ENCODE results near the gene DYNC2LI1. TPM values are rescaled to one million over a fixed set of nuclear protein-coding genes. Genes with fewer than 3 reads are reported as not detected.

Gene DYNC2LI1
- polyA plus RNA-seq, 1 donor (not counting 4 experiments of a cell fraction or from before 2014, with no cell fraction given): 29.9 TPM

DNA sequence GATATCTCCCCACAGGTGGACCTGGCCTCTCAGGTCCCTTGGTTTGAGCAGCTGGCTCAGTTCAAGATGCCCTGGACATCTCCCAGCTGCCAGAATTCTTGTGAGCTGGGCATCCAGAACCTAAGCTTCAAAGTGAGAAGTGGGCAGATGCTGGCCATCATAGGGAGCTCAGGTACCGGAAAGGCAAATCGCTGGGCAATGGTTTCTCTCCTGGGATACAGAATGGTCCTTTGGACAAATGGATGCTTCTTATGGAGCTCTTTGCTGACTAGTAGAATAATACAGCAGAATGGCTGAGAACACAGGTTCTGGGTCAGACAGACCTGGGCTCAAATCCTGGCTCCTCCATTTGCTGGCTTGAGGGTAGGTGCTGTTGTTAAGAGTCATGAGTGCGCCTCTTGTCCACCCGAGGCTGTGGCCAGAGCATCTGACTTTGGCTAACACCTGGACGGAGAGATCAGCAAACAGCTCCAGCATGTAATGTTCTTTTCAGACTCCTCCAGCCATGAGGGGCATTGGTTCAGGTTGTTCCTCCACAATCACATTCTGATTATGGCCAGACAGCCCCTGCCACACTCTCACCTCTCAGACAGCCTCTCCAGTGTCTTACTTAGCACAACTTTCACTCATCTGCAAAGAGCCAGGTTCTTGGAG is 72.4 kb downstream of the DYNC2LI1 start:
- Histone ChIP-seq H2AFZ (ENCODE audit: control insufficient read depth, low read length) (no peak overlapping the region), H3K36me3 (ENCODE audit: control insufficient read depth in 2 of 2, extremely low read depth in 1 of 2, insufficient read depth in 2 of 2, low read length in 2 of 2) (no peaks in the 10 kb centered on the region), H3K9me1 (ENCODE audit: control insufficient read depth, extremely low read depth, insufficient read depth, low read length) (no peaks in the 10 kb centered on the region), H3K4me2 (ENCODE audit: control insufficient read depth, extremely low read depth, insufficient read depth, low read depth, low read length) (no peak overlapping the region), H3K79me2 (ENCODE audit: control insufficient read depth, insufficient read depth, low read length) (no peaks in the 10 kb centered on the region), H3K4me1 (ENCODE audit: control insufficient read depth, extremely low read depth, insufficient read depth, low read length) (peaks cover under 1% of the 10 kb centered on the region), H3K27me3 (ENCODE audit: control insufficient read depth, extremely low read depth, insufficient read depth, low read length) (peaks cover 17% of the 10 kb centered on the region), H4K20me1 (ENCODE audit: control insufficient read depth, extremely low read depth, insufficient read depth, low read length) (no peaks in the 10 kb centered on the region), H3K27ac (ENCODE audit: control insufficient read depth, insufficient read depth, low read length) (no peak overlapping the region), H3K4me3 (ENCODE audit: control insufficient read depth in 2 of 3, extremely low read depth in 1 of 3, insufficient read depth in 2 of 3, low read depth in 1 of 3, low read length in 3 of 3) (no peak overlapping the region), H3K9me3 (ENCODE audit: control insufficient read depth, low read depth, low read length) (no peaks in the 10 kb centered on the region), H3K9ac (ENCODE audit: control insufficient read depth, extremely low read depth, insufficient read depth, low read length) (no peak overlapping the region)
- DNase-seq (ENCODE audit: low read depth, low spot score): no peak
- TF ChIP-seq, protein P1, sequence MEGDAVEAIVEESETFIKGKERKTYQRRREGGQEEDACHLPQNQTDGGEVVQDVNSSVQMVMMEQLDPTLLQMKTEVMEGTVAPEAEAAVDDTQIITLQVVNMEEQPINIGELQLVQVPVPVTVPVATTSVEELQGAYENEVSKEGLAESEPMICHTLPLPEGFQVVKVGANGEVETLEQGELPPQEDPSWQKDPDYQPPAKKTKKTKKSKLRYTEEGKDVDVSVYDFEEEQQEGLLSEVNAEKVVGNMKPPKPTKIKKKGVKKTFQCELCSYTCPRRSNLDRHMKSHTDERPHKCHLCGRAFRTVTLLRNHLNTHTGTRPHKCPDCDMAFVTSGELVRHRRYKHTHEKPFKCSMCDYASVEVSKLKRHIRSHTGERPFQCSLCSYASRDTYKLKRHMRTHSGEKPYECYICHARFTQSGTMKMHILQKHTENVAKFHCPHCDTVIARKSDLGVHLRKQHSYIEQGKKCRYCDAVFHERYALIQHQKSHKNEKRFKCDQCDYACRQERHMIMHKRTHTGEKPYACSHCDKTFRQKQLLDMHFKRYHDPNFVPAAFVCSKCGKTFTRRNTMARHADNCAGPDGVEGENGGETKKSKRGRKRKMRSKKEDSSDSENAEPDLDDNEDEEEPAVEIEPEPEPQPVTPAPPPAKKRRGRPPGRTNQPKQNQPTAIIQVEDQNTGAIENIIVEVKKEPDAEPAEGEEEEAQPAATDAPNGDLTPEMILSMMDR (optimal IDR thresholded peaks at IDR 0.05 in 1 of 3, IDR thresholded peaks at IDR 0.05 in 1 of 3, conservative IDR thresholded peaks at IDR 0.05 in 1 of 3; ENCODE audit: extremely low read depth in 1 of 3, insufficient read depth in 2 of 3, low read length in 3 of 3): no peak
- no peak for TF ChIP-seq EZH2 (IDR thresholded peaks at IDR 0.05; ENCODE audit: low read length)
- FAIRE-seq: no peak
- dilution Hi-C loops (cut with MboI; ENCODE audit: extremely low pct_ligation_motif_present, low sequenced_read_pairs): no loop called here

DNA sequence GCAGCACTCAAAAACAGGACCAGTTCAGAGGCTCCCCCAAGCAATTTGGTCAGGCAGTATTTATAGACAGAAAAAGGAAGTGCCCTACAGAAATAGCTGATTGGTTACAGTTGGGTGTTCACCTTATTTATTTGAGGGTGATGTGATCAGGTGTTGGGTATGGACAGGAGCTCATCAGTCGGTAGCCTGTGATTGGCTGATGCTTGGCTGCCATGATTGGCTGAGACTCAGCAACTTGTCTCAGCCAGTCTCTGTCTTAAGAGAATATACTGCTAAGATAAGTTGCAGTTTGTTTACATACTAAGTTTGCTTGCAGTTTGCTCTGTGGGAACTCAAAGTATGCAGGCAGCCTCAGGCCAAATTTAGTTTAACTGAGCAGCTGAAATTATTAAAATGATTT is 74.4 kb downstream of the DYNC2LI1 start:
- H3K9ac ChIP-seq (ENCODE audit: control insufficient read depth, extremely low read depth, insufficient read depth, low read length): no peak overlapping the region
- no peak overlapping the region for H2AFZ ChIP-seq (ENCODE audit: control insufficient read depth, low read length)
- no peaks in the 10 kb centered on the region for H3K36me3 ChIP-seq (ENCODE audit: control insufficient read depth in 2 of 2, extremely low read depth in 1 of 2, insufficient read depth in 2 of 2, low read length in 2 of 2)
- no peak for FAIRE-seq
- no peak overlapping the region for H3K4me3 ChIP-seq (ENCODE audit: control insufficient read depth in 2 of 3, extremely low read depth in 1 of 3, insufficient read depth in 2 of 3, low read depth in 1 of 3, low read length in 3 of 3)
- H3K9me1 ChIP-seq (ENCODE audit: control insufficient read depth, extremely low read depth, insufficient read depth, low read length): no peaks in the 10 kb centered on the region
- H3K27ac ChIP-seq (ENCODE audit: control insufficient read depth, insufficient read depth, low read length): no peak overlapping the region
- peaks cover 16% of the 10 kb centered on the region for H3K27me3 ChIP-seq (ENCODE audit: control insufficient read depth, extremely low read depth, insufficient read depth, low read length)
- no peak for DNase-seq (ENCODE audit: low read depth, low spot score)
- no peaks in the 10 kb centered on the region for H3K4me1 ChIP-seq (ENCODE audit: control insufficient read depth, extremely low read depth, insufficient read depth, low read length)
- dilution Hi-C loops (cut with MboI; ENCODE audit: extremely low pct_ligation_motif_present, low sequenced_read_pairs): no loop called here
- no peaks in the 10 kb centered on the region for H3K9me3 ChIP-seq (ENCODE audit: control insufficient read depth, low read depth, low read length)
- TF ChIP-seq, protein P1 (optimal IDR thresholded peaks at IDR 0.05 in 1 of 3, IDR thresholded peaks at IDR 0.05 in 1 of 3, conservative IDR thresholded peaks at IDR 0.05 in 1 of 3; ENCODE audit: extremely low read depth in 1 of 3, insufficient read depth in 2 of 3, low read length in 3 of 3): no peak
- H4K20me1 ChIP-seq (ENCODE audit: control insufficient read depth, extremely low read depth, insufficient read depth, low read length): no peaks in the 10 kb centered on the region
- no peaks in the 10 kb centered on the region for H3K79me2 ChIP-seq (ENCODE audit: control insufficient read depth, insufficient read depth, low read length)
- no peak overlapping the region for H3K4me2 ChIP-seq (ENCODE audit: control insufficient read depth, extremely low read depth, insufficient read depth, low read depth, low read length)
